CD4-positive, CD25-positive, alpha-beta regulatory T cell (primary cell): ENCODE results near the gene COL9A3. TPM values are rescaled to one million over a fixed set of nuclear protein-coding genes. Genes with fewer than 3 reads are reported as not detected.

Experiments used
- ATAC-seq, 2 donors: fragments of 150-1000 bp; cut with Tn5 transposase; one replicate each; pipeline ENCODE4 v1.10.0; 2021; ENCODE audit warnings: low read depth in 2 of 2, moderate number of reproducible peaks in 2 of 2, moderate library complexity in 1 of 2
- DNase-seq, 3 donors: peaks; one replicate each; pipeline versions ENCODE4 v3.0.0 to v3.0.0-alpha.2; 2012 to 2022; ENCODE audit warnings: mixed read lengths in 1 of 3
- H3K27ac ChIP-seq: one replicate; pipeline ENCODE4 v1.7.0; 2013; ENCODE audit warnings: mild to moderate bottlenecking, low read length; ENCODE audit not compliant: insufficient read depth, poor library complexity, severe bottlenecking
- H3K27me3 ChIP-seq: one replicate; pipeline ENCODE4 v1.7.0; 2013; ENCODE audit warnings: low read length; ENCODE audit not compliant: control insufficient read depth, insufficient read depth
- H3K36me3 ChIP-seq: one replicate; pipeline ENCODE4 v1.7.0; 2013; ENCODE audit warnings: mild to moderate bottlenecking, low read length, moderate library complexity; ENCODE audit not compliant: control insufficient read depth, insufficient read depth
- H3K4me1 ChIP-seq: 2 replicates; pipeline ENCODE4 v1.7.0; 2013; ENCODE audit warnings: mild to moderate bottlenecking, low read length; ENCODE audit not compliant: insufficient read depth, control insufficient read depth, poor library complexity, severe bottlenecking
- H3K4me3 ChIP-seq: one replicate; pipeline ENCODE4 v1.7.0; 2013; ENCODE audit warnings: low read depth, mild to moderate bottlenecking, low read length, moderate library complexity
- H3K9me3 ChIP-seq, 2 experiments: 1 replicate in 1 of 2; 2 replicates in 1 of 2; pipeline ENCODE4 v1.7.0; 2013; ENCODE audit warnings: low read length in 2 of 2, mild to moderate bottlenecking in 1 of 2, moderate library complexity in 1 of 2; ENCODE audit not compliant: control insufficient read depth in 2 of 2
- H3K27ac Mint-ChIP-seq, 3 donors: one replicate each; pipeline ENCODE4 v1.8.0; 2020 to 2022; ENCODE audit warnings: mild to moderate bottlenecking in 3 of 3, mixed read lengths in 3 of 3, moderate library complexity in 2 of 3
- H3K27me3 Mint-ChIP-seq: one replicate; pipeline ENCODE4 v1.8.0; 2022; ENCODE audit warnings: mild to moderate bottlenecking, mixed read lengths
- H3K36me3 Mint-ChIP-seq: one replicate; pipeline ENCODE4 v1.8.0; 2020; ENCODE audit warnings: mixed read lengths
- H3K4me1 Mint-ChIP-seq, 4 donors: one replicate each; pipeline ENCODE4 v1.8.0; 2020 to 2022; ENCODE audit warnings: mixed read lengths in 4 of 4, mild to moderate bottlenecking in 1 of 4
- H3K4me3 Mint-ChIP-seq, 4 donors: one replicate each; pipeline ENCODE4 v1.8.0; 2020 to 2022; ENCODE audit warnings: mild to moderate bottlenecking in 4 of 4, mixed read lengths in 4 of 4, moderate library complexity in 3 of 4
- H3K9me3 Mint-ChIP-seq, 7 donors: one replicate each; pipeline ENCODE4 v1.8.0; 2020 to 2022; ENCODE audit warnings: mixed read lengths in 7 of 7, mild to moderate bottlenecking in 3 of 7, moderate library complexity in 2 of 7
- polyA plus RNA-seq, 4 donors: library from polyadenylated mRNA; unstranded; fragments of 300-500 nt; fragmentation: Illumina TruSeq; gene quantifications; one replicate each; pipeline ENCODE4 v1.2.3, GENCODE V29; 2021
- total RNA-seq: library from RNA; stranded (reverse); gene quantifications from one replicate; pipeline ENCODE4 v1.2.3, GENCODE V29; 2022

COL9A3 gene
- total and polyA plus RNA-seq, 5 donors from 2014 or later: not detected

GRCh38 chr20:62776035-62776691 lies 40.7 kb upstream of the COL9A3 start:
- peak overlapping the region; percentile 37 for H3K4me3 ChIP-seq
- H3K36me3 ChIP-seq: no peaks in the 10 kb centered on the region
- Mint-ChIP-seq H3K36me3 (no peaks in the 10 kb centered on the region), H3K4me1 (peaks cover 0 to 66% (median 17%) of the 10 kb centered on the region in 4 donors), H3K9me3 (peaks cover 0 to 2% (median 0%) of the 10 kb centered on the region in 7 donors), H3K27ac (peak overlapping the region; percentile 93 to 98 (median 96)), H3K4me3 (peak overlapping the region in 3 of 4 donors; percentile 66 to 74 (median 70)), H3K27me3 (no peaks in the 10 kb centered on the region)
- ATAC-seq (no peak), DNase-seq (no peak)
- H3K4me1 ChIP-seq: peaks cover 49% of the 10 kb centered on the region
- H3K27ac ChIP-seq: peak overlapping the region; percentile 74
- H3K9me3 ChIP-seq: no peaks in the 10 kb centered on the region
- H3K27me3 ChIP-seq: no peaks in the 10 kb centered on the region

- no peaks in the 10 kb centered on the region for H3K36me3 ChIP-seq
- Mint-ChIP-seq H3K4me1 (peaks cover 0 to 63% (median 17%) of the 10 kb centered on the region in 4 donors), H3K4me3 (peak overlapping the region; percentile 66 to 74 (median 69)), H3K27ac (peak overlapping the region; percentile 93 to 98 (median 96)), H3K27me3 (no peaks in the 10 kb centered on the region), H3K9me3 (peaks cover 0 to 2% (median 0%) of the 10 kb centered on the region in 7 donors), H3K36me3 (no peaks in the 10 kb centered on the region)
- peak overlapping the region; percentile 74 for H3K27ac ChIP-seq
- no peaks in the 10 kb centered on the region for H3K9me3 ChIP-seq
- H3K27me3 ChIP-seq: no peaks in the 10 kb centered on the region
- H3K4me3 ChIP-seq: peak overlapping the region; percentile 37
- H3K4me1 ChIP-seq: peaks cover 44% of the 10 kb centered on the region
- DNase-seq: peak; percentile 29 to 92 (median 64)
- peak; percentile 83 to 90 for ATAC-seq
These were observed 39.9 kb upstream of the COL9A3 start for GRCh38 chr20:62776692-62777527.

GRCh38 chr20:62777528-62777830 lies 39.4 kb upstream of the COL9A3 start:
- no peaks in the 10 kb centered on the region for H3K27me3 ChIP-seq
- peaks cover 44% of the 10 kb centered on the region for H3K4me1 ChIP-seq
- no peak for DNase-seq
- no peak for ATAC-seq
- Mint-ChIP-seq H3K27ac (peak overlapping the region; percentile 93 to 98 (median 96)), H3K27me3 (no peaks in the 10 kb centered on the region), H3K4me3 (peak overlapping the region in 1 of 4 donors; percentile 70), H3K9me3 (peaks cover 0 to 2% (median 0%) of the 10 kb centered on the region in 7 donors), H3K36me3 (no peaks in the 10 kb centered on the region), H3K4me1 (peaks cover 0 to 60% (median 17%) of the 10 kb centered on the region in 4 donors)
- H3K4me3 ChIP-seq: no peak overlapping the region
- no peaks in the 10 kb centered on the region for H3K9me3 ChIP-seq
- H3K27ac ChIP-seq: peak overlapping the region; percentile 74
- no peaks in the 10 kb centered on the region for H3K36me3 ChIP-seq

- peak overlapping the region in 1 of 4 donors; percentile 24 for H3K4me3 Mint-ChIP-seq
- no peaks in the 10 kb centered on the region for H3K27me3 Mint-ChIP-seq
- H3K36me3 Mint-ChIP-seq: no peaks in the 10 kb centered on the region
- H3K27ac ChIP-seq: no peak overlapping the region
- H3K9me3 Mint-ChIP-seq: peaks cover 0 to 2% (median 0%) of the 10 kb centered on the region in 7 donors
- no peak overlapping the region for H3K4me3 ChIP-seq
- no peaks in the 10 kb centered on the region for H3K27me3 ChIP-seq
- DNase-seq: no peak
- peaks cover 39% of the 10 kb centered on the region for H3K4me1 ChIP-seq
- H3K4me1 Mint-ChIP-seq: peaks cover 0 to 57% (median 14%) of the 10 kb centered on the region in 4 donors
- ATAC-seq: no peak
- H3K27ac Mint-ChIP-seq: no peak overlapping the region
- no peaks in the 10 kb centered on the region for H3K9me3 ChIP-seq
- no peaks in the 10 kb centered on the region for H3K36me3 ChIP-seq
These were observed 38.8 kb upstream of the COL9A3 start for GRCh38 chr20:62778058-62778457.

GRCh38 chr20:62778601-62779416 lies 38.0 kb upstream of the COL9A3 start:
- Histone ChIP-seq H3K4me3 (no peak overlapping the region), H3K4me1 (peaks cover 34% of the 10 kb centered on the region), H3K36me3 (no peaks in the 10 kb centered on the region), H3K27ac (no peak overlapping the region), H3K9me3 (no peaks in the 10 kb centered on the region), H3K27me3 (no peaks in the 10 kb centered on the region)
- ATAC-seq: no peak
- H3K4me3 Mint-ChIP-seq: peak overlapping the region in 1 of 4 donors; percentile 24
- no peak for DNase-seq
- H3K9me3 Mint-ChIP-seq: peaks cover 0 to 2% (median 0%) of the 10 kb centered on the region in 7 donors
- no peaks in the 10 kb centered on the region for H3K27me3 Mint-ChIP-seq
- no peaks in the 10 kb centered on the region for H3K36me3 Mint-ChIP-seq
- H3K4me1 Mint-ChIP-seq: peaks cover 0 to 50% (median 11%) of the 10 kb centered on the region in 4 donors
- H3K27ac Mint-ChIP-seq: no peak overlapping the region

GRCh38 chr20:62779417-62779685 lies 37.5 kb upstream of the COL9A3 start:
- H3K27ac ChIP-seq: no peak overlapping the region
- Mint-ChIP-seq H3K27ac (no peak overlapping the region), H3K9me3 (peaks cover 0 to 2% (median 0%) of the 10 kb centered on the region in 7 donors)

GRCh38 chr20:62780204-62780603 lies 36.6 kb upstream of the COL9A3 start:
- Histone ChIP-seq H3K27me3 (no peaks in the 10 kb centered on the region), H3K9me3 (no peaks in the 10 kb centered on the region), H3K27ac (no peak overlapping the region), H3K36me3 (no peaks in the 10 kb centered on the region), H3K4me3 (no peak overlapping the region), H3K4me1 (peaks cover 21% of the 10 kb centered on the region)
- Mint-ChIP-seq H3K27me3 (no peaks in the 10 kb centered on the region), H3K36me3 (no peaks in the 10 kb centered on the region), H3K9me3 (peaks cover 0 to 2% (median 0%) of the 10 kb centered on the region in 7 donors), H3K27ac (no peak overlapping the region), H3K4me1 (peaks cover 0 to 36% (median 8%) of the 10 kb centered on the region in 4 donors), H3K4me3 (no peak overlapping the region)
- DNase-seq (no peak), ATAC-seq (no peak)

More at GRCh38 chr20:62779417-62779685, 37.5 kb upstream of the COL9A3 start:
- no peaks in the 10 kb centered on the region for H3K27me3 Mint-ChIP-seq
- ATAC-seq (no peak), DNase-seq (no peak)
- H3K4me1 ChIP-seq: peaks cover 29% of the 10 kb centered on the region
- no peak overlapping the region for H3K4me3 Mint-ChIP-seq
- no peaks in the 10 kb centered on the region for H3K36me3 ChIP-seq
- H3K9me3 ChIP-seq: no peaks in the 10 kb centered on the region
- H3K4me3 ChIP-seq: no peak overlapping the region
- H3K27me3 ChIP-seq: no peaks in the 10 kb centered on the region
- H3K36me3 Mint-ChIP-seq: no peaks in the 10 kb centered on the region
- peaks cover 0 to 44% (median 11%) of the 10 kb centered on the region in 4 donors for H3K4me1 Mint-ChIP-seq
